GM10266 (cell line): ENCODE measurements around the gene SMKR1.
"Not testable (repeated sequence)": the region's sequence is repeated elsewhere in the genome, so short reads cannot be mapped to it uniquely, and the experiment has no call there.

ENCODE experiments used
- DNase-seq: peaks from one replicate; pipeline ENCODE4 v3.0.0; 2012; ENCODE audit errors: extremely low spot score
- CTCF ChIP-seq: IDR thresholded peaks from 2 replicates; pipeline ENCODE4 v1.5.1; 2012; ENCODE audit warnings: mild to moderate bottlenecking, low read depth; ENCODE audit not compliant: control insufficient read depth, insufficient read depth; ENCODE audit errors: missing control alignments

SMKR1 gene

GRCh38 chr7:129525225-129525862, 23.0 kb downstream of the SMKR1 start:
- DNase-seq = no peak
- TF ChIP-seq CTCF = no peak

DNA sequence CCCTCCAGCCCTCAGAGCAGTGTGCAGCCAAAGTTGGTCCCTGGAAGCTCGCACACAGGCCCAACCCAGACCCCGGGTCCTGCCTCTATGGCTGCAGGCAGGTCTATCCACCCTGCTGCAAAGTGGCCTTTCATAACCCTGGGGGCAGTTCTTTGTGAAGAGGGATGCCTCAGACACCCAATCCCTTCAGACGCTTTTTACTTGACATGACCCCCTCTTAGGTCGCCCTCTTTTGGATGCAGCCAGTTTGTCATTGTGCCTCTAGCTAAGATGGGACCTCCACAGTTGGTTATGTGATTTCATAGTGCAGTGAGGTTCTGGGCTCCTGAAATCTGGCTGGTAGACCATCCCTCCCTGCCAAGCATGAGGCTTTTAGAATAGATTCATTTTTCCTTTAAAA, 27.3 kb downstream of the SMKR1 start:
- no peak for TF ChIP-seq CTCF

DNA sequence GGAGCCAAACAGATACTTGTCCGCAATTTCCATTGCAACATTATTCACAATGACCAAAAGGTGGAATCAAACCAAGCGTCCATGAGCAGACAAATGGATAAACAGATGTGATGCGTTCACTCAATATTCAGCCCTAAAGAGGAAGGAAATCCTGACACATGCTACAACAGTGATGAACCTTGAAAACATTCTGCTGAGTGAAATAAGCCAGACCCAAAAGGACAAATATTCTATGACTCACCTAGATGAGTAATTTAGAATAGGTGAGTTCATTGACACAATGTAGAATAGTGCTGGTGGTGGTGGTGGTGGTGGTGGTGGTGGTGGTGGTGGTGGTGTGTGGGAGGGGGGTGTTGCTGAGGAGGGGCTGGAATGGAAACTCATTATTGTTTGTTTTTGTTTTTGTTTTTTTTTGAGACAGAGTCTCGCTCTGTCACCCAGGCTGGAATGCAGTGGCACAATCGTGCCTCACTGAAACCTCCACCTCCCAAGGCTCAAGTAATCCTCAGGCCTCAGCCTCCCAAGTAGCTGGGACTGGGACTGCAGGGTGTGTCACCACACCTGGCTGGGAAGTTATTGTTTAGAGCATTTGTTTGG, 28.6 kb downstream of the SMKR1 start:
- no peak for DNase-seq
- no peak for TF ChIP-seq CTCF

More for the DNA sequence above, 27.3 kb downstream of the SMKR1 start:
- DNase-seq = no peak

- TF ChIP-seq CTCF = no peak
- no peak for DNase-seq
Measured at GRCh38 chr7:129531721-129532120, 29.4 kb downstream of the SMKR1 start.

- no peak for DNase-seq
- no peak for TF ChIP-seq CTCF
Measured at GRCh38 chr7:129532375-129532774, 30.0 kb downstream of the SMKR1 start.

GRCh38 chr7:129534558-129535274, 32.4 kb downstream of the SMKR1 start:
- DNase-seq = not testable (repeated sequence)

DNA sequence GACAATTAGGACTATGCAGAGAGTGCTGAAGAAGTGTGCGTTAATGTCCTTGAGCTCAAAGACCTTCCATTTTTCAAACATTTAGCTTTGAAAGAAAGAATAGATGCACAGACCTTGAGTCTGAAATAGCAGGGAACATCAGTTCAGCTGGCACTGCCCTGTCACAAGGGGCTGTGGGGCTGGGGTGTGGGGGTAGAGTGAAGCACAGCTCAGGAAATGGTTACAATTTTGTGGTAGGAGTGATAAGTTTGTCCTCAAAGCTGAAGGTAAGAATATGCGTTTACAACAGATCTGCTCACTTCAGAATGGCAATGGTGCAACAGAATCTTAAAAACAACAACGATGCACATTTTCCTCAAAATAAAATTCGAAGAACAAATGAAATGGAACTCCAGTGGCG, 33.6 kb downstream of the SMKR1 start:
- TF ChIP-seq CTCF = no peak
- DNase-seq = no peak
